ENCODE data around the gene ADAMTS5.

GRCh38 chr21:26881504-26882228, 85.2 kb downstream of the ADAMTS5 start:
- TF ChIP-seq CTCF (IDR thresholded peaks at IDR 0.05; ENCODE audit: insufficient read depth, low read length, poor library complexity, severe bottlenecking) (no peak), EZH2phosphoT487 (conservative IDR thresholded peaks at IDR 0.05; ENCODE audit: low read length) (no peak)
